Adrenal gland (tissue), 5 donors: ENCODE measurements around the gene DNAJB2.

Experiments used
- CTCF ChIP-seq, 6 experiments: fragments of 450-650 bp in 4 of 6; fragments of 200-600 bp in 2 of 6; sonication (generic) in 1 of 6; IDR thresholded peaks; 1 replicate in 5 of 6; 2 replicates in 1 of 6; pipeline versions ENCODE4 v1.5.1 to v1.8.0; 2016 to 2021; ENCODE audit warnings: antibody characterized with exemption in 6 of 6, mild to moderate bottlenecking in 2 of 6, moderate library complexity in 1 of 6
- POLR2A ChIP-seq, 2 donors: fragments of 450-650 bp; IDR thresholded peaks; one replicate each; pipeline ENCODE4 v1.6.1; 2017; ENCODE audit warnings: antibody characterized with exemption in 2 of 2, mild to moderate bottlenecking in 2 of 2, moderate library complexity in 1 of 2
- donor health status: DM: no; HTN: no; CAD: no.

- TF ChIP-seq CTCF (IDR thresholded peaks at IDR 0.05) = no peak
- no peak for TF ChIP-seq POLR2A (IDR thresholded peaks at IDR 0.05)
These were observed 10.0 kb downstream of the DNAJB2 start for GRCh38 chr2:219289195-219289536.
